ENCODE data around the gene NHS. TPM values are rescaled to one million over a fixed set of nuclear protein-coding genes. Genes with fewer than 3 reads are reported as not detected.

NHS gene
- total and polyA plus RNA-seq, 2 of the 4 experiments (the other 2 are of a cell fraction): 0.36 to 0.90 TPM

- no peaks in the 10 kb centered on the region; the same call in 1 of the 2 replicates for H4K20me1 ChIP-seq (ENCODE audit: insufficient read depth, low read length)
Observed at GRCh38 chrX:17377795-17378194, 2.8 kb downstream of the NHS start.

More at GRCh38 chrX:17377795-17378194, 2.8 kb downstream of the NHS start:
- DNase-seq: no peak
- Histone ChIP-seq H3K9me3 (ENCODE audit: control insufficient read depth, insufficient read depth, low read length) (0 out of 2 replicates have a peak, but pooled peaks cover 2% of the 10 kb centered on the region), H3K27ac (ENCODE audit: insufficient read depth, low read length) (no peak overlapping the region), H3K4me3 (ENCODE audit: insufficient read depth, low read depth, low read length) (peak overlapping the region; percentile 98), H2BK20ac (ENCODE audit: low read depth, low read length) (no peak overlapping the region), H4K5ac (ENCODE audit: low read depth, low read length) (no peak overlapping the region), H2BK15ac (ENCODE audit: low read depth, low read length) (no peak overlapping the region), H3K79me1 (ENCODE audit: low read depth in 1 of 2, low read length in 2 of 2) (peaks cover 0 to 2% of the 10 kb centered on the region in 2 experiments; a peak in 1 of 4 replicates), H3K18ac (ENCODE audit: low read depth, low read length) (no peak overlapping the region), H3K36me3 (ENCODE audit: control insufficient read depth, insufficient read depth, low read length) (no peaks in the 10 kb centered on the region), H2AK9ac (replicated peaks; ENCODE audit: low read depth, low read length, poor library complexity) (peak overlapping the region; percentile 9), H4K91ac (ENCODE audit: insufficient read depth, low read depth, low read length) (no peak overlapping the region), H2BK5ac (ENCODE audit: low read depth, low read length, poor library complexity, severe bottlenecking) (no peak overlapping the region), H3K23ac (ENCODE audit: low read depth, low read length) (no peak overlapping the region), H3K27me3 (ENCODE audit: control insufficient read depth, insufficient read depth, low read length) (peaks cover 2% of the 10 kb centered on the region; the same call in 1 of the 2 replicates), H3K56ac (ENCODE audit: extremely low read depth, insufficient read depth, low read length) (no peak overlapping the region), H2AK5ac (ENCODE audit: low read depth, low read length) (no peak overlapping the region), H3K9ac (ENCODE audit: low read depth, low read length) (no peak overlapping the region), H3K4me2 (ENCODE audit: low read depth, low read length) (peak overlapping the region; percentile 78), H3K9me1 (ENCODE audit: insufficient read depth, low read length) (no peaks in the 10 kb centered on the region), H2AFZ (replicated peaks; ENCODE audit: low read length, poor library complexity) (peak overlapping the region; percentile 78), H3K4ac (ENCODE audit: low read depth, low read length) (no peak overlapping the region), H3K4me1 (ENCODE audit: control insufficient read depth, insufficient read depth, low read length) (no peaks in the 10 kb centered on the region), H3K14ac (replicated peaks; ENCODE audit: low read depth, low read length) (no peak overlapping the region; the same call in 1 of the 2 replicates), H4K8ac (ENCODE audit: low read depth in 2 of 2, low read length in 2 of 2) (no peak overlapping the region), H2BK120ac (ENCODE audit: low read depth, low read length) (no peak overlapping the region)
- in situ Hi-C loops (cut with MboI; ENCODE audit: low sequenced_read_pairs) (loop anchor here (10.0 kb wide), 1 partner anchor 147 kb away; no protein-coding TSS in a partner anchor), intact Hi-C loops (cut with micrococcal nuclease) (loop anchor here (2.0 to 5.0 kb wide), 3 partner anchors 95 to 360 kb away; partner anchors contain the start of gene SCML1), dilution Hi-C loops (cut with HindIII; ENCODE audit: low sequenced_read_pairs, unreplicated experiment) (no loop called here)
- ChIA-PET POLR2A (ENCODE audit: unreplicated experiment) (no interaction called here), CTCF (no interaction called here)
- no CpG with 5 or more reads among the region's 9 CpGs for WGBS, 2 experiments (ENCODE audit: extremely low coverage in 2 of 2, insufficient read length in 1 of 2)
- BruUV-seq (replicated peaks): no TSS peak
- TF ChIP-seq SMC3 (IDR thresholded peaks at IDR 0.05; ENCODE audit: low read depth, low read length) (no peak), MXI1 (IDR thresholded peaks at IDR 0.05; ENCODE audit: borderline replicate concordance, low read depth, low read length) (no peak), RCOR1 (IDR thresholded peaks at IDR 0.05; ENCODE audit: insufficient replicate concordance, low read length) (no peak), FOS (IDR thresholded peaks at IDR 0.05; ENCODE audit: low read depth, low read length) (no peak), CHD1 (IDR thresholded peaks at IDR 0.05; ENCODE audit: low read depth, low read length) (no peak), RFX5 (IDR thresholded peaks at IDR 0.05; ENCODE audit: low read depth, low read length) (no peak), MAZ (IDR thresholded peaks at IDR 0.05; ENCODE audit: borderline replicate concordance, low read depth, low read length) (no peak), RAD21 (IDR thresholded peaks at IDR 0.05; ENCODE audit: low read length) (no peak), CEBPB (IDR thresholded peaks at IDR 0.05; ENCODE audit: low read depth, low read length) (no peak), POLR2A (IDR thresholded peaks at IDR 0.05; ENCODE audit: low read depth, low read length) (no peak), BHLHE40 (IDR thresholded peaks at IDR 0.05; ENCODE audit: low read depth, low read length) (no peak), MAFK (IDR thresholded peaks at IDR 0.05; ENCODE audit: low read depth, low read length) (no peak), NFE2L2 (IDR thresholded peaks at IDR 0.05; ENCODE audit: low read depth, low read length) (no peak)
- TF ChIP-seq, protein P1, sequence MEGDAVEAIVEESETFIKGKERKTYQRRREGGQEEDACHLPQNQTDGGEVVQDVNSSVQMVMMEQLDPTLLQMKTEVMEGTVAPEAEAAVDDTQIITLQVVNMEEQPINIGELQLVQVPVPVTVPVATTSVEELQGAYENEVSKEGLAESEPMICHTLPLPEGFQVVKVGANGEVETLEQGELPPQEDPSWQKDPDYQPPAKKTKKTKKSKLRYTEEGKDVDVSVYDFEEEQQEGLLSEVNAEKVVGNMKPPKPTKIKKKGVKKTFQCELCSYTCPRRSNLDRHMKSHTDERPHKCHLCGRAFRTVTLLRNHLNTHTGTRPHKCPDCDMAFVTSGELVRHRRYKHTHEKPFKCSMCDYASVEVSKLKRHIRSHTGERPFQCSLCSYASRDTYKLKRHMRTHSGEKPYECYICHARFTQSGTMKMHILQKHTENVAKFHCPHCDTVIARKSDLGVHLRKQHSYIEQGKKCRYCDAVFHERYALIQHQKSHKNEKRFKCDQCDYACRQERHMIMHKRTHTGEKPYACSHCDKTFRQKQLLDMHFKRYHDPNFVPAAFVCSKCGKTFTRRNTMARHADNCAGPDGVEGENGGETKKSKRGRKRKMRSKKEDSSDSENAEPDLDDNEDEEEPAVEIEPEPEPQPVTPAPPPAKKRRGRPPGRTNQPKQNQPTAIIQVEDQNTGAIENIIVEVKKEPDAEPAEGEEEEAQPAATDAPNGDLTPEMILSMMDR (conservative IDR thresholded peaks at IDR 0.05; ENCODE audit: low read depth, low read length): no peak
- TF ChIP-seq, protein P2, sequence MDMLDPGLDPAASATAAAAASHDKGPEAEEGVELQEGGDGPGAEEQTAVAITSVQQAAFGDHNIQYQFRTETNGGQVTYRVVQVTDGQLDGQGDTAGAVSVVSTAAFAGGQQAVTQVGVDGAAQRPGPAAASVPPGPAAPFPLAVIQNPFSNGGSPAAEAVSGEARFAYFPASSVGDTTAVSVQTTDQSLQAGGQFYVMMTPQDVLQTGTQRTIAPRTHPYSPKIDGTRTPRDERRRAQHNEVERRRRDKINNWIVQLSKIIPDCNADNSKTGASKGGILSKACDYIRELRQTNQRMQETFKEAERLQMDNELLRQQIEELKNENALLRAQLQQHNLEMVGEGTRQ (IDR thresholded peaks at IDR 0.05; ENCODE audit: low read depth, low read length): no peak
- TF ChIP-seq, protein P3, sequence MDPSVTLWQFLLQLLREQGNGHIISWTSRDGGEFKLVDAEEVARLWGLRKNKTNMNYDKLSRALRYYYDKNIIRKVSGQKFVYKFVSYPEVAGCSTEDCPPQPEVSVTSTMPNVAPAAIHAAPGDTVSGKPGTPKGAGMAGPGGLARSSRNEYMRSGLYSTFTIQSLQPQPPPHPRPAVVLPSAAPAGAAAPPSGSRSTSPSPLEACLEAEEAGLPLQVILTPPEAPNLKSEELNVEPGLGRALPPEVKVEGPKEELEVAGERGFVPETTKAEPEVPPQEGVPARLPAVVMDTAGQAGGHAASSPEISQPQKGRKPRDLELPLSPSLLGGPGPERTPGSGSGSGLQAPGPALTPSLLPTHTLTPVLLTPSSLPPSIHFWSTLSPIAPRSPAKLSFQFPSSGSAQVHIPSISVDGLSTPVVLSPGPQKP (IDR thresholded peaks at IDR 0.05; ENCODE audit: borderline replicate concordance, low read depth, low read length): no peak
- ATAC-seq (ENCODE audit: low read depth): no peak
